GM19328 (cell line): ENCODE measurements around the gene SERPINA12.

Source experiments
- ATAC-seq: cut with Tn5 transposase; IDR thresholded peaks from one replicate; pipeline ENCODE4 v1.9.1; 2021; ENCODE audit warnings: mild to moderate bottlenecking, moderate library complexity; ENCODE audit not compliant: unreplicated experiment

The SERPINA12 gene

GRCh38 chr14:94441531-94442205 lies 67.6 kb downstream of the SERPINA12 start:
- no peak for ATAC-seq

GRCh38 chr14:94441130-94441529 lies 68.1 kb downstream of the SERPINA12 start:
- ATAC-seq, result no peak

GRCh38 chr14:94439453-94440057 lies 69.7 kb downstream of the SERPINA12 start:
- ATAC-seq, result no peak
